Retinal pigment epithelial cell (primary cell): ENCODE results near the gene DHDDS.

Experiments used
- DNase-seq: peaks from one replicate; pipeline ENCODE4 v3.0.0-alpha.2; 2010; ENCODE audit warnings: low read depth
- H3K4me3 ChIP-seq: 2 replicates; pipeline ENCODE4 v1.5.1; 2011; ENCODE audit warnings: mild to moderate bottlenecking, low read length, control low read depth, moderate library complexity
- CTCF ChIP-seq: conservative IDR thresholded peaks from 2 replicates; pipeline ENCODE4 v1.5.1; 2011; ENCODE audit warnings: low read depth, low read length, control low read depth, inconsistent platforms

The DHDDS gene

GRCh38 chr1:26470878-26471497 lies 38.9 kb downstream of the DHDDS start:
- peak overlapping the region; percentile 67 for H3K4me3 ChIP-seq
- no peak for TF ChIP-seq CTCF
- DNase-seq = no peak

GRCh38 chr1:26471498-26472319 lies 39.6 kb downstream of the DHDDS start:
- peak overlapping the region; percentile 67 for H3K4me3 ChIP-seq
- DNase-seq = peak; percentile 17
- TF ChIP-seq CTCF = no peak

- peak; percentile 37 for DNase-seq
- TF ChIP-seq CTCF = no peak
- H3K4me3 ChIP-seq = peak within 1 kb of the TSS; percentile 67
These were observed 40.3 kb downstream of the DHDDS start, which contains the start of gene HMGN2 for GRCh38 chr1:26472320-26472900. TSS of gene HMGN2 (plus strand) at chr1:26472440. CDS start at chr1:26472613, 173 bp downstream.

- DNase-seq = peak; percentile 55
- TF ChIP-seq CTCF = no peak
- H3K4me3 ChIP-seq = peak overlapping the region; percentile 67
These were observed 41.1 kb downstream of the DHDDS start for GRCh38 chr1:26472901-26473845.

- DNase-seq = no peak
- no peak overlapping the region for H3K4me3 ChIP-seq
- no peak for TF ChIP-seq CTCF
These were observed 42.7 kb downstream of the DHDDS start for GRCh38 chr1:26474818-26475217.

- no peak for DNase-seq
- no peak for TF ChIP-seq CTCF
- no peak overlapping the region for H3K4me3 ChIP-seq
These were observed 43.9 kb downstream of the DHDDS start for GRCh38 chr1:26475989-26476388.
